GM19035 (cell line): Measurements from ENCODE around the gene GINS3.
A peak's percentile ranks its signal among the peaks of the same experiment; 100 is the strongest.
"Not testable (repeated sequence)": the region's sequence is repeated elsewhere in the genome, so short reads cannot be mapped to it uniquely, and the experiment has no call there.

ENCODE experiments used
- ATAC-seq: cut with Tn5 transposase; IDR thresholded peaks from one replicate; pipeline ENCODE4 v1.9.1; 2021; ENCODE audit not compliant: unreplicated experiment

The GINS3 gene

GRCh38 chr16:58385218-58385773 is 7.0 kb upstream of the GINS3 start:
- no peak for ATAC-seq

- no peak for ATAC-seq
Measured at GRCh38 chr16:58389724-58390123, 2.5 kb upstream of the GINS3 start.

- peak; percentile 27 for ATAC-seq
Measured at GRCh38 chr16:58393138-58393504, 850 bp downstream of the GINS3 start.

- ATAC-seq: not testable (repeated sequence)
Measured at GRCh38 chr16:58396897-58397296, 4.6 kb downstream of the GINS3 start.

GRCh38 chr16:58399718-58400633 is 7.7 kb downstream of the GINS3 start:
- no peak for ATAC-seq

- not testable (repeated sequence) for ATAC-seq
Measured at GRCh38 chr16:58401305-58401704, 9.0 kb downstream of the GINS3 start.

- no peak for ATAC-seq
Measured at GRCh38 chr16:58402796-58403195, 10.5 kb downstream of the GINS3 start.

GRCh38 chr16:58409316-58409973 is 17.2 kb downstream of the GINS3 start:
- no peak for ATAC-seq

GRCh38 chr16:58411336-58411735 is 19.1 kb downstream of the GINS3 start:
- ATAC-seq: no peak

- ATAC-seq: no peak
Measured at GRCh38 chr16:58411736-58412614, 19.7 kb downstream of the GINS3 start.

GRCh38 chr16:58412615-58412970 is 20.3 kb downstream of the GINS3 start:
- not testable (repeated sequence) for ATAC-seq

- no peak for ATAC-seq
Measured at GRCh38 chr16:58413359-58413758, 21.1 kb downstream of the GINS3 start.

GRCh38 chr16:58415003-58415402 is 22.7 kb downstream of the GINS3 start:
- no peak for ATAC-seq

- ATAC-seq: not testable (repeated sequence)
Measured at GRCh38 chr16:58415961-58416360, 23.7 kb downstream of the GINS3 start.

- ATAC-seq: no peak
Measured at GRCh38 chr16:58417035-58417434, 24.8 kb downstream of the GINS3 start.

- no peak for ATAC-seq
Measured at GRCh38 chr16:58417600-58417999, 25.3 kb downstream of the GINS3 start.

- no peak for ATAC-seq
Measured at GRCh38 chr16:58418026-58418425, 25.8 kb downstream of the GINS3 start.

- no peak for ATAC-seq
Measured at GRCh38 chr16:58418601-58419000, 26.3 kb downstream of the GINS3 start.

GRCh38 chr16:58419241-58419990 is 27.1 kb downstream of the GINS3 start:
- ATAC-seq: no peak

GRCh38 chr16:58421059-58421458 is 28.8 kb downstream of the GINS3 start:
- no peak for ATAC-seq
